GM08714 (cell line): ENCODE measurements around the gene COX4I1.
A peak's percentile ranks its signal among the peaks of the same experiment; 100 is the strongest.

Source experiments
- H3K4me3 ChIP-seq: fragments of 200-500 bp; sonication (Bioruptor generic); 2 replicates; pipeline ENCODE4 v1.5.1; 2014; ENCODE audit warnings: mild to moderate bottlenecking, low read length, inconsistent platforms
- ZNF274 ChIP-seq: IDR thresholded peaks from 2 replicates; pipeline ENCODE4 v1.6.1; 2012; ENCODE audit warnings: mild to moderate bottlenecking, low read depth, low read length

COX4I1 gene

GRCh38 chr16:85799497-85800320 is at the start of gene COX4I1, which contains the start of gene EMC8:
Gene COX4I1, plus strand, starts transcription at chr16:85799695. Its CDS starts 1,511 bp downstream, at chr16:85801206.
Gene EMC8, minus strand, starts transcription at chr16:85799544. Its CDS starts 249 bp downstream, at chr16:85799295.
- no peak for TF ChIP-seq ZNF274
- peak within 1 kb of the TSS; percentile 92 for H3K4me3 ChIP-seq

- TF ChIP-seq ZNF274: no peak
- H3K4me3 ChIP-seq: peak overlapping the region; percentile 56; the same call in 1 of the 2 replicates
These were observed 49.7 kb upstream of the COX4I1 start for GRCh38 chr16:85749771-85750145.

- H3K4me3 ChIP-seq: peak overlapping the region; percentile 56; the same call in 1 of the 2 replicates
- TF ChIP-seq ZNF274: no peak
These were observed 49.2 kb upstream of the COX4I1 start for GRCh38 chr16:85750146-85750826.

- TF ChIP-seq ZNF274: no peak
- peak within 1 kb of the TSS; percentile 56; the same call in 1 of the 2 replicates for H3K4me3 ChIP-seq
These were observed 48.4 kb upstream of the COX4I1 start, which contains the start of gene C16orf74 for GRCh38 chr16:85750827-85751697. Gene C16orf74, minus strand, starts transcription at chr16:85751096. Its CDS starts 15,879 bp downstream, at chr16:85735217.

- TF ChIP-seq ZNF274: no peak
- no peak overlapping the region for H3K4me3 ChIP-seq
These were observed 47.6 kb upstream of the COX4I1 start for GRCh38 chr16:85751698-85752501.

- no peak overlapping the region for H3K4me3 ChIP-seq
- TF ChIP-seq ZNF274: no peak
These were observed 46.7 kb upstream of the COX4I1 start for GRCh38 chr16:85752511-85753420.

- TF ChIP-seq ZNF274: no peak
- H3K4me3 ChIP-seq: no peak overlapping the region
These were observed 45.9 kb upstream of the COX4I1 start for GRCh38 chr16:85753559-85753958.

GRCh38 chr16:85753976-85754375 is 45.5 kb upstream of the COX4I1 start:
- no peak overlapping the region for H3K4me3 ChIP-seq
- TF ChIP-seq ZNF274: no peak

GRCh38 chr16:85754413-85754812 is 45.1 kb upstream of the COX4I1 start:
- TF ChIP-seq ZNF274: no peak
- H3K4me3 ChIP-seq: no peak overlapping the region

- TF ChIP-seq ZNF274: no peak
- H3K4me3 ChIP-seq: peak overlapping the region; percentile 14; the same call in 1 of the 2 replicates
These were observed 43.3 kb upstream of the COX4I1 start for GRCh38 chr16:85755929-85756768.

- TF ChIP-seq ZNF274: no peak
- H3K4me3 ChIP-seq: no peak overlapping the region
These were observed 42.1 kb upstream of the COX4I1 start for GRCh38 chr16:85757341-85757822.
